Activated naive CD4-positive, alpha-beta T cell (primary cell): ENCODE results near the gene CWC27.

Source experiments
- DNase-seq, 4 experiments: peaks; one replicate each; lab custom pipeline; 2025; lab: John Stamatoyannopoulos, UW

CWC27 gene

GRCh38 chr5:64768358-64769312, at the start of gene CWC27, which contains the start of gene SREK1IP1:
Gene CWC27, plus strand, starts transcription at chr5:64768930. Its CDS starts 217 bp downstream, at chr5:64769147.
Gene SREK1IP1, minus strand, starts transcription at chr5:64768691. Its CDS starts 174 bp downstream, at chr5:64768517.
- peak; percentile 54 to 64 (median 61) for DNase-seq

- DNase-seq, result no peak
Measured at GRCh38 chr5:64722588-64722987, 46.1 kb upstream of the CWC27 start.

GRCh38 chr5:64727150-64727549, 41.6 kb upstream of the CWC27 start:
- DNase-seq, result no peak

GRCh38 chr5:64742411-64742810, 26.3 kb upstream of the CWC27 start:
- no peak for DNase-seq

- no peak for DNase-seq
Measured at GRCh38 chr5:64742821-64743220, 25.9 kb upstream of the CWC27 start.

GRCh38 chr5:64744914-64745313, 23.8 kb upstream of the CWC27 start:
- no peak for DNase-seq

- DNase-seq, result no peak
Measured at GRCh38 chr5:64746446-64746845, 22.3 kb upstream of the CWC27 start.

DNA sequence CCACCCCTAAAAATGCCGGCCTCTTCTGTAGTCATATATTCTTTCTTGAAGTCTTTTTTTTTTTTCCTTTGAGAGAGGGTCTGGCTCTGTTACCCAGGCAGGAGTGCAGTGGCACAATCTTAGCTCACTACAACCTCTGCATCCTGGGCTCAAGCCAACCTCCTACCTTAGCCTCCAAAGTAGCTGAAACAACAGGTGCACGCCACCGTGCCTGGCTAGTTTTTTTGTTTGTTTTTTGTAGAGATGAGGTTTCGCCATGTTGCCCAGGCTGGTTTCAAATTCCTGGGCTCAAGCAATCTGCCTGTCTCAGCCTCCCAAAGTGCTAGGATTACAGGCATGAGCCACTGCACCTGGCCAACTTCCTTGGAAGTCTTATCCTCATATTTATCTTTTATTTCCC, 19.3 kb upstream of the CWC27 start:
- DNase-seq, result no peak

- DNase-seq, result no peak
Measured at GRCh38 chr5:64754066-64754465, 14.7 kb upstream of the CWC27 start.

DNA sequence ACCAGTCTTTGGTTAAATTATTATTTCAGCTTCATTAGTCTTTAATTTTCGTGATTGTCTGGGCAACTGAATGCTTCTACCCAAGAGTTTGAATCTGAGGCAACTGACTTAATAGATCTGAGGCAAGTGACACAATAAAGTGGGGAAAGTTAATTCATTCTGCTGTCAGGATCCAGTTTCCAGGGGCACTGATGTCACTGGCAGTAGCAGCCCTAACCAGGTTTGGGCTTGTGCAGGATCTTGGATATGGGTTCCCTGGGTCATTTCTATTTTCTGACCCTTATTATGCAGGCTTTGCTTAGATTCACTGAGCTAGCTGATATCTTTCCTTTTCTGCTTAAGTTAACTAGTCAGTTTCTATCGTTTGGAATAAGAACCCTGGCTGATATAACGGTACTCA, 9.8 kb upstream of the CWC27 start:
- DNase-seq, result no peak

GRCh38 chr5:64759960-64760660, 8.6 kb upstream of the CWC27 start:
- DNase-seq, result no peak

DNA sequence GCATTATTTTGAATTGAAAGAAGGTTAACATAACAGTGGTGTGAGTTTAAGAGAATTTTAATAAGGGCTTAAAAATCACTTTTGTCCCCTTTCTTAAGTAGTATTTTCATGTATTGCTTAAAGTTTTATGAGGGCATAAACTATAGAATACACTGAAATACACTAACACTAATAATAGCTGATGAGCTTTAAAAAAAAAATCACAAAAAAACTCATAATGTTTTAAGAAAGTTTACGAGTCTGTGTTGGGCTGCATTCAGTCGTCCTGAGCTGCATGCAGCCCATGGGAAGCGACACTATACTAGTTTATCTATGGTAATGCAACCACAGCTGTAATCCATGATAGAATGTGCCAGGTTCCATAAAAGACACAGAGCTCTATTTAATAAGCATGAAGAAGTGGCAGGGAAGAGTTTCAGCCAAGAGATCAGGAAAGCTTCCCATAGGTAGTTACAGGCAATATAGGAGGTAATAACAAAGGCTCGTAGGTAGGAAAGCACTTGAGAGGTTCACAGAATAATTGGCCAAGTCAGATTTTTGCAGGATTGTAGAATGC, 4.7 kb upstream of the CWC27 start:
- no peak for DNase-seq

- DNase-seq, result no peak
Measured at GRCh38 chr5:64765804-64766504, 2.8 kb upstream of the CWC27 start.

DNA sequence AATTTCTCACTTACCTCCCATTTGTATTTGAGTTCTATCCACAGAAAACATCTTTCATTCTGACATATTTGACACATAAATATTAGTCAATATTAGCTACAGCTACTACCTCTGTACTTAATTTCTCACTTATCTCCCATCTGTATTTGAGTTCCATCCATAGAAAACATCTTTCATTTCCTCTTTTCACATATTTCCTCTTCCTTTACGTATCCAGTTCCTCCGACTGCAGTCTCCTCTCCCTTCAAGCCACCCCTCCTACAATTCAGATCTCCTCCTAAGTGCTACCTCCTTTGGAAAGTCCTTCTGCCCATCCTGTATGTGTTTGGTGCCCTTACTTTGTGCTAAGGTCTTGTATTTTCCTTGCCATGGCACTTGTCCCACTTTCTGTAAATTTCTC, 1.8 kb upstream of the CWC27 start:
- no peak for DNase-seq

GRCh38 chr5:64767959-64768357, 772 bp upstream of the CWC27 start:
- peak in 1 of 4 experiments; percentile 7 for DNase-seq

DNA sequence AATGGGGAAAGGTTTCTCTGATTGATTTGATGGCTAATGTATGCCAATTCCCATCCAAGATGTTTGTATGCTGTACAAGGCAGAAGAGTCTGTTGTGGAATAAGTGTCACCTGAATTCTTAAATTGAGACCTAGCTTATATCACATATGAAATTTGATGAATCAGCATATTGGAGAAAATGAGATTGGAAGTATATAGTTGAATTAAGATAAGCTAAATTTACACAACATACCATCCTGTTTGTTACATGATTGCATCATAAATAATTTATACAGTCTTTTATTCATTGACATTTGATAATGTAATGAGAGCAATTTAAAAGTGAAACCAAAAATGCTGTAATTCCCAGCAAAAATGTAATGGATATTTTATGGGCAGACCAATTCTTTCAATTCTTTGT, 1.1 kb downstream of the CWC27 start:
- no peak for DNase-seq

DNA sequence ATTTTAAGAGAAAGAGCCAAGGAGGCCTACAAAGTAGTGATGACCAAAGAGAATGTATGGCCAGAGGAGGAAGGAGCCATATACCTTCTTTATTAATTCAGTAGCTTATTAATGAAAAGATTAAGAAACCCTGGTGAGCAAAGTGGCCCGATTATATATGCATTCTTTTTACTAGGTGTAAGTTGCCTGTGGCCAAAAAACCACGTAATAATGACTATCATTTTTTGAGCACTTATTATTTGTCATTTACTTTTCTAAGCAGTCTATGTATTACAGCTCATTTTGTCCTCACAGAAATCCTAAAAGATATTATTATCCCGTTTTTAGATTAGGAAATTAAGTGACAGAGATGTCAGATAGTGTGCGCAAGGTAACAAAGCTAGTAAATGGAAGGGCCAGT, 3.0 kb downstream of the CWC27 start:
- no peak for DNase-seq

DNA sequence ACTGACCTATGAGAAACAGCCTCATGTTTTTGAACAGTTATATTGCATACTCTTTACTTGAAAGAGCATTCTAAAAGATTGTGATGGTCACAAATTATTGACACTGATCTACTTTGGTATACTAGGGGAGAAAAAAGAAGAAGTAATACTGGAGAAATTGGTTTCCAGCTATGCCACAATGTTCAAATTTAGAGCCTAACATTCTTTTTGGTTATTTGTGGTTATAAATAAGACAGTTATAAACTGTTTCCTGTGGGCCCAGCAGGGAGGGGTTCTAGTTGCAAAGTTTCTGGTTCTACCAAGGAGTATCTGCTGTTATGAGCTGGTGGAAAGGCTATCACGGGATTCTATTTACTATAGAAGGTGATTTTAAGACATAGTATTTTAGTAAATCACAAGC, 4.8 kb downstream of the CWC27 start:
- DNase-seq, result no peak

DNA sequence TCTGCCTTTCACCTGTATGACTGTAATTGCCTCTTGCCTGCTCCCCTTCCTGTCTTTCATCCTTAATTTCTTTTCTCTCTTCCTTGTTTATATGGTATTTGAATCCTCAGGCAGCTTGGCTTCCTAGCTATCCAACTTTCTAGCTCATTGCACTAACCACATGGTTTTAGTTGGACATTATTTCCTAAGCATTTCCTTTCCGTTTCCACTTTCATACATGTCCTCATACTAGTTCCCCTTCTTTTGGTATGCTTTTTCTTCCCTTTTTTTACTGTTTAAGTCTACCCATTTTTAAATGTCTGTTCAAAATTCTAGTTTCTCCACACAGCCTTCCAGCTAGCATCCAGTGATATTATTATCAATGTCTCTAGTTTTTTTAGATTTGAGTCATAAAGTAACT, 6.6 kb downstream of the CWC27 start:
- no peak for DNase-seq

DNA sequence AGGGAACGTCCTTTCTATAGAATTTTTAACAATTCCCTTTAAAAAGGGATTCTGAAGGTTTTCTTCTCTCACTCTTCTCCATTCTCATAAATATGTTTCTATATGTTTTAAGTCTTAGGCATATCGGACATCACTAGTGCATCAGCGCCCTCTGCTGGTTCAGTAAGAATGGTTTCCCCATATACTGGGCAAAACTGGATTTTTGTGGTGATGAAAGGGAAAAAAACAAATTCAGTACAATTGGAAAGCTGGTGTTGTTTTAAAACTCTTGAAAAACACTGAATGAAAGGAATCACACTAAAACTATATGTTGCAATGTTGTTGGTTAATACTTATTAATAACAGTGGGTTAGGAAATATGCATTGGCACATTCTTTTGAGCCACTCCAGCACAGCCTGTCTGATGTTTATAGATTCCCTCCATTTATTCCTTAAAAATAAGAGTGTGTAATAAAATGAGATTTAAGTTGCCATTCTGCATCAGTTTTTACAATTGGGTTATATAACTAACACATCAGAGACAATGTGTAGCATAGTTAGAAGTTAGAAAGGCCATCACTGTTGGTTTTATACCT, 15.8 kb downstream of the CWC27 start:
- peak; percentile 3 to 52 (median 22) for DNase-seq

DNA sequence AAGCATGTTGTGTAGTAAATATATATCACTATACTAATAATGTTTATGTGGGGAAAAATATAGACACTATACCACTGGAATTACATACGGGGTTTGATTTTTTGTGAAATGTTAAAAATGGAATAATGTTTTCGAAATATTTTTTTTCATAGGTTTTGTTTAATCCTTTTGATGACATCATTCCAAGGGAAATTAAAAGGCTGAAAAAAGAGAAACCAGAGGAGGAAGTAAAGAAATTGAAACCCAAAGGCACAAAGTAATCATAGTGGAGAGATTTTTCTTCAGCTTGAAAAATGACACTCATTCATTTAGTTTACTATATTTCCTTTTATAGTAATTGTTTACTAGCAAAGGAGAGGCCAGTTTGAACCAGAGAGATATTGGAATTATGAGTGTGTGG, 17.6 kb downstream of the CWC27 start:
- no peak for DNase-seq

DNA sequence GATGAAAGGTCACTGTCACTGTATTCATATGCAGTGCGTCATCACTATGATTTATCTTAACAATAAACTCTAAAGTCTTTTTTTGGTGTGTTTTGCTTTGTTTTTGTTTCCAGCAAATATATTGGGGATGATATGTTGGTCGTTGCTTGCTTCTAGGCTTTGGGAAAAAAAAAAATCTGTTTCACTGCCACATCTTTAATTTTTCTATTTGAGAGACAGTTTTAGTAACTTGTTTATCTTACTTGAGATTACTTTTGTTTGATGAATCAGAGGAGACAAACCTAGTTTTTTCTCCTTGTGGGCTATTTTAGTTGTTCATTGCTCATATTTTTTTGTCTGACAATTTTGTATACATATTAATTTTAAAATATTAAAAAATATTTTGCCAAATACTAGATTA, 19.4 kb downstream of the CWC27 start:
- DNase-seq, result no peak
